HEK293T (cell line): ENCODE measurements around the gene TET3.
A peak's percentile ranks its signal among the peaks of the same experiment; 100 is the strongest.

Experiments used
- CTCF ChIA-PET: fragments of 350-600 bp; formaldehyde crosslinking; extraction: SDS; loops from one replicate; lab custom pipeline; 2021; ENCODE audit warnings: antibody characterized with exemption, inconsistent platforms; lab: Yijun Ruan, JAX
- POLR2A ChIA-PET: fragments of 350-600 bp; formaldehyde crosslinking; extraction: SDS; loops from one replicate; lab custom pipeline; 2020; ENCODE audit warnings: antibody characterized with exemption, inconsistent platforms; lab: Yijun Ruan, JAX
- DNase-seq: peaks from one replicate; pipeline ENCODE4 v3.0.0; 2012; ENCODE audit warnings: mixed read lengths; ENCODE audit errors: extremely low spot score
- ARNT ChIP-seq: fragments of 450-650 bp; IDR thresholded peaks from 2 replicates; pipeline ENCODE4 v1.6.1; 2017; ENCODE audit warnings: mild to moderate bottlenecking
- BHLHE40 ChIP-seq: fragments of 450-650 bp; IDR thresholded peaks from 2 replicates; pipeline ENCODE4 v1.6.1; 2016; ENCODE audit warnings: mild to moderate bottlenecking, moderate library complexity, borderline replicate concordance
- CTBP1 ChIP-seq: fragments of 450-650 bp; IDR thresholded peaks from 2 replicates; pipeline ENCODE4 v1.6.1; 2016; ENCODE audit warnings: borderline replicate concordance
- ELF4 ChIP-seq: fragments of 450-650 bp; IDR thresholded peaks from 2 replicates; pipeline ENCODE4 v1.6.1; 2017; ENCODE audit warnings: antibody characterized with exemption
- FOXA1 ChIP-seq: fragments of 450-650 bp; IDR thresholded peaks from 2 replicates; pipeline ENCODE4 v1.6.1; 2016; ENCODE audit warnings: mild to moderate bottlenecking
- FOXK2 ChIP-seq: fragments of 450-650 bp; IDR thresholded peaks from 2 replicates; pipeline ENCODE4 v1.6.1; 2016; ENCODE audit warnings: mild to moderate bottlenecking
- FOXM1 ChIP-seq: fragments of 450-650 bp; IDR thresholded peaks from 2 replicates; pipeline ENCODE4 v1.6.1; 2017; ENCODE audit warnings: mild to moderate bottlenecking, borderline replicate concordance
- HDGF ChIP-seq: fragments of 450-650 bp; IDR thresholded peaks from 2 replicates; pipeline ENCODE4 v1.6.1; 2017; ENCODE audit warnings: antibody characterized with exemption, borderline replicate concordance
- L3MBTL2 ChIP-seq: fragments of 450-650 bp; conservative IDR thresholded peaks from 2 replicates; pipeline ENCODE4 v1.6.1; 2016; ENCODE audit warnings: mild to moderate bottlenecking
- LEF1 ChIP-seq: fragments of 450-650 bp; IDR thresholded peaks from 2 replicates; pipeline ENCODE4 v1.6.1; 2017; ENCODE audit warnings: mild to moderate bottlenecking, borderline replicate concordance
- NFRKB ChIP-seq: fragments of 450-650 bp; IDR thresholded peaks from 2 replicates; pipeline ENCODE4 v1.6.1; 2016; ENCODE audit warnings: mild to moderate bottlenecking, moderate library complexity
- PKNOX1 ChIP-seq: fragments of 450-650 bp; IDR thresholded peaks from 2 replicates; pipeline ENCODE4 v1.6.1; 2016
- SP1 ChIP-seq: fragments of 450-650 bp; IDR thresholded peaks from 2 replicates; pipeline ENCODE4 v1.6.1; 2017
- SUZ12 ChIP-seq: fragments of 450-650 bp; IDR thresholded peaks from 2 replicates; pipeline ENCODE4 v1.6.1; 2016; ENCODE audit warnings: mild to moderate bottlenecking
- TARDBP ChIP-seq: fragments of 450-650 bp; IDR thresholded peaks from 2 replicates; pipeline ENCODE4 v1.6.1; 2016
- ZNF384 ChIP-seq: fragments of 450-650 bp; IDR thresholded peaks from 2 replicates; pipeline ENCODE4 v1.6.1; 2016

Gene TET3

GRCh38 chr2:73979686-73980085 is 5.0 kb upstream of the TET3 start:
- TF ChIP-seq ELF4, result no peak
- no peak for TF ChIP-seq FOXM1
- no peak for TF ChIP-seq FOXA1
- no peak for TF ChIP-seq ARNT
- TF ChIP-seq L3MBTL2, result no peak
- no peak for TF ChIP-seq SP1
- TF ChIP-seq HDGF, result no peak
- TF ChIP-seq SUZ12, result no peak
- no peak for TF ChIP-seq ZNF384
- TF ChIP-seq BHLHE40, result no peak
- no peak for TF ChIP-seq PKNOX1
- TF ChIP-seq NFRKB, result no peak
- no peak for TF ChIP-seq LEF1
- TF ChIP-seq CTBP1, result no peak
- no peak for TF ChIP-seq FOXK2
- TF ChIP-seq TARDBP, result no peak
- ChIA-PET POLR2A (no interaction called here), CTCF (no interaction called here)
- no peak for DNase-seq

- no peak for DNase-seq
- POLR2A ChIA-PET, result no interaction called here
- CTCF ChIA-PET, result no interaction called here
- TF ChIP-seq TARDBP (no peak), FOXA1 (no peak), SP1 (no peak), FOXK2 (no peak), NFRKB (no peak), SUZ12 (no peak), HDGF (no peak), PKNOX1 (no peak), L3MBTL2 (no peak), FOXM1 (no peak), ARNT (no peak), ZNF384 (no peak), BHLHE40 (no peak)
Observed at GRCh38 chr2:73980566-73980965, 4.1 kb upstream of the TET3 start.

- DNase-seq, result peak; percentile 64
- ChIA-PET CTCF (no interaction called here), POLR2A (interaction anchor here (1.1 to 1.4 kb wide), 3 partner anchors 12 to 167 kb away, joined by 3 to 5 read pairs (median 3); no protein-coding TSS in a partner anchor)
Observed at GRCh38 chr2:73981081-73982001, 3.4 kb upstream of the TET3 start.

GRCh38 chr2:73982140-73982617 is 2.5 kb upstream of the TET3 start:
- TF ChIP-seq L3MBTL2 (no peak), SUZ12 (no peak), NFRKB (no peak), SP1 (no peak)
- ChIA-PET CTCF (no interaction called here), POLR2A (interaction anchor here (1.1 to 1.4 kb wide), 3 partner anchors 11 to 166 kb away, joined by 3 to 5 read pairs (median 3); no protein-coding TSS in a partner anchor)
- DNase-seq, result no peak

More at GRCh38 chr2:73981081-73982001, 3.4 kb upstream of the TET3 start:
- peak; percentile 61 for TF ChIP-seq L3MBTL2
- TF ChIP-seq LEF1, result no peak

- ChIA-PET POLR2A (no interaction called here), CTCF (no interaction called here)
- no peak for TF ChIP-seq L3MBTL2
- no peak for TF ChIP-seq BHLHE40
- no peak for TF ChIP-seq TARDBP
- TF ChIP-seq NFRKB, result no peak
- TF ChIP-seq SP1, result no peak
- TF ChIP-seq FOXM1, result no peak
- TF ChIP-seq FOXK2, result no peak
- TF ChIP-seq HDGF, result no peak
- no peak for TF ChIP-seq ARNT
- no peak for DNase-seq
Observed at GRCh38 chr2:73983322-73984202, 1.1 kb upstream of the TET3 start.

GRCh38 chr2:73984922-73985307 is 205 bp downstream of the TET3 start:
- DNase-seq, result peak; percentile 42
- ChIA-PET CTCF (no interaction called here), POLR2A (no interaction called here)
- TF ChIP-seq LEF1, result no peak
- TF ChIP-seq FOXK2, result no peak
- no peak for TF ChIP-seq NFRKB
- no peak for TF ChIP-seq PKNOX1
- TF ChIP-seq L3MBTL2, result no peak
- no peak for TF ChIP-seq FOXM1
- no peak for TF ChIP-seq HDGF
